HepG2 (cell line): Measurements from ENCODE around the gene LRIG1. TPM values are rescaled to one million over a fixed set of nuclear protein-coding genes. Genes with fewer than 3 reads are reported as not detected.

Source experiments
- ATAC-seq: fragments of 200-7000 bp; cut with Tn5 transposase; 3 replicates; pipeline ENCODE4 v1.9.1; 2020; ENCODE audit warnings: mild to moderate bottlenecking, moderate library complexity
- BruUV-seq: library from RNA; stranded (reverse); fragments of 400-500 nt; replicated peaks from 2 replicates; lab custom pipeline; 2021; lab: Mats Ljungman, UMichigan
- CTCF ChIA-PET: fragments of 300-600 bp; formaldehyde crosslinking; extraction: SDS; loops from one replicate; lab custom pipeline; 2021; ENCODE audit warnings: low total read pairs, inconsistent platforms, low intra/inter-chr PET ratio; lab: Yijun Ruan, JAX
- POLR2A ChIA-PET: fragments of 350-600 bp; sonication (Branson Sonifier 250); formaldehyde crosslinking; loops from one replicate; lab custom pipeline; 2020; ENCODE audit warnings: antibody characterized with exemption, inconsistent platforms; lab: Yijun Ruan, JAX
- DNase-seq: peaks from one replicate; pipeline ENCODE4 v3.0.0-alpha.2; 2015; ENCODE audit warnings: low spot score
- FAIRE-seq: peaks from 3 replicates; lab custom pipeline; 2011; peaks lifted over from hg19 to GRCh38; lab: Jason Lieb, UNC
- H2AFZ ChIP-seq: one replicate; pipeline ENCODE4 v1.6.1; 2011; ENCODE audit warnings: low read length, inconsistent platforms
- H3K27ac ChIP-seq: fragments of 300-600 bp; 3 replicates; pipeline ENCODE4 v1.8.0; 2011; ENCODE audit warnings: mixed run types, mild to moderate bottlenecking, mixed read lengths, low read length, inconsistent platforms; ENCODE audit not compliant: insufficient read depth; ENCODE audit errors: extremely low read length
- H3K27me3 ChIP-seq, 2 experiments: fragments of 200-600 bp in 1 of 2; 2 replicates in 1 of 2; 3 replicates in 1 of 2; pipeline versions ENCODE4 v1.6.0 to v1.8.0; 2011; ENCODE audit warnings: low read length in 2 of 2, mild to moderate bottlenecking in 2 of 2, moderate library complexity in 2 of 2, inconsistent platforms in 1 of 2; ENCODE audit not compliant: insufficient read depth in 2 of 2, control insufficient read depth in 1 of 2
- H3K36me3 ChIP-seq, 2 experiments: fragments of 200-600 bp in 1 of 2; replicated peaks in 1 of 2; 2 replicates in 1 of 2; 3 replicates in 1 of 2; pipeline versions ENCODE4 v1.5.1 to v1.8.0; 2011; ENCODE audit warnings: low read length in 2 of 2, inconsistent platforms in 1 of 2; ENCODE audit not compliant: insufficient read depth in 2 of 2, control insufficient read depth in 1 of 2
- H3K4me1 ChIP-seq: 2 replicates; pipeline ENCODE4 v1.5.1; 2012; ENCODE audit warnings: low read length, inconsistent platforms; ENCODE audit not compliant: insufficient read depth
- H3K4me2 ChIP-seq: 2 replicates; pipeline ENCODE4 v1.6.0; 2011; ENCODE audit warnings: low read depth, low read length, inconsistent platforms
- H3K4me3 ChIP-seq, 3 experiments: fragments of 200-600 bp in 1 of 3; sonication (generic), shearing (Covaris generic) in 1 of 3; replicated peaks in 1 of 3; 2 replicates each; pipeline ENCODE4 v1.5.1; 2011 to 2016; ENCODE audit warnings: low read length in 3 of 3, inconsistent platforms in 2 of 3, low read depth in 2 of 3, mild to moderate bottlenecking in 2 of 3, control low read depth in 1 of 3, mixed read lengths in 1 of 3; ENCODE audit not compliant: insufficient read depth in 1 of 3
- H3K79me2 ChIP-seq: one replicate; pipeline ENCODE4 v1.6.1; 2011; ENCODE audit warnings: low read length, inconsistent platforms; ENCODE audit not compliant: insufficient read depth
- H3K9ac ChIP-seq: 2 replicates; pipeline ENCODE4 v1.6.0; 2011; ENCODE audit warnings: mild to moderate bottlenecking, low read depth, low read length, inconsistent platforms; ENCODE audit not compliant: insufficient read depth
- H3K9me3 ChIP-seq: 2 replicates; pipeline ENCODE4 v1.5.1; 2012; ENCODE audit warnings: mild to moderate bottlenecking, low read length
- H4K20me1 ChIP-seq: 2 replicates; pipeline ENCODE4 v1.6.0; 2011; ENCODE audit warnings: inconsistent platforms, mild to moderate bottlenecking, low read length, moderate library complexity; ENCODE audit not compliant: insufficient read depth
- DPF2 ChIP-seq: sonication (generic); formaldehyde crosslinking; IDR thresholded peaks from 2 replicates; pipeline ENCODE4 v1.4.0; 2020; ENCODE audit warnings: mild to moderate bottlenecking, low read depth, missing genetic modification reagents, borderline replicate concordance
- HNF4A ChIP-seq: sonication (generic); formaldehyde crosslinking; IDR thresholded peaks from 2 replicates; pipeline ENCODE4 v1.4.0; 2020; ENCODE audit warnings: missing genetic modification reagents
- KAT7 ChIP-seq: IDR thresholded peaks from 2 replicates; pipeline ENCODE4 v1.6.1; 2018; ENCODE audit warnings: borderline replicate concordance, missing compliant biosample characterization
- POLR2AphosphoS5 ChIP-seq: IDR thresholded peaks from 2 replicates; pipeline ENCODE4 v1.6.1; 2012; ENCODE audit warnings: low read depth, low read length
- ZBTB20 ChIP-seq: sonication (generic); formaldehyde crosslinking; IDR thresholded peaks from 2 replicates; pipeline ENCODE4 v1.8.1; 2023; ENCODE audit warnings: missing genetic modification reagents, low read depth, mild to moderate bottlenecking, borderline replicate concordance
- ZKSCAN8 ChIP-seq: IDR thresholded peaks from 2 replicates; pipeline ENCODE4 v1.6.1; 2016; ENCODE audit warnings: borderline replicate concordance, missing genetic modification reagents, missing compliant biosample characterization
- ZNF101 ChIP-seq: sonication (generic); formaldehyde crosslinking; IDR thresholded peaks from 2 replicates; pipeline ENCODE4 v1.4.0; 2020; ENCODE audit warnings: mild to moderate bottlenecking, low read depth, missing genetic modification reagents, borderline replicate concordance
- ZNF124 ChIP-seq: sonication (generic); formaldehyde crosslinking; IDR thresholded peaks from 2 replicates; pipeline ENCODE4 v1.4.0; 2020; ENCODE audit warnings: missing genetic modification reagents
- ZNF768 ChIP-seq: sonication (generic); formaldehyde crosslinking; IDR thresholded peaks from 2 replicates; pipeline ENCODE4 v1.4.0; 2020; ENCODE audit warnings: missing genetic modification reagents
- WGBS: methylation state at CpG from one replicate; pipeline ENCODE4 v1.1.6; 2017; ENCODE audit warnings: low lambda C conversion rate; 5-methylcytosine and 5-hydroxymethylcytosine counted together
- in situ Hi-C: cut with HindIII; loops from 2 replicates; pipeline ENCODE4 v1.10.0; 2017; ENCODE audit warnings: low pct_unique_long_range_greater_than_20kb; ENCODE audit not compliant: extremely low pct_ligation_motif_present
- intact Hi-C: fragments of 100-400 bp; cut with micrococcal nuclease; formaldehyde crosslinking; loops from one replicate; pipeline ENCODE4 v1.10.0; 2022; ENCODE audit not compliant: unreplicated experiment
- polyA plus RNA-seq, 8 experiments: library from polyadenylated mRNA; depleted of rRNA in 3 of 8; stranded (reverse) in 7 of 8; unstranded in 1 of 8; fragments of >200 nt; fragmentation: Illumina TruSeq in 4 of 8; extraction: Trizol in 4 of 8; gene quantifications; 2 replicates each; pipeline versions ENCODE4 v1.2.1 to v1.2.3, GENCODE V29; 2011 to 2016; ENCODE audit warnings: low read depth in 4 of 8, missing spikeins in 1 of 8, mixed read lengths in 1 of 8; ENCODE audit not compliant: insufficient read depth in 1 of 8
- total RNA-seq, 5 experiments: library from RNA; depleted of rRNA; stranded (reverse); fragments of >200 nt; fragmentation: Illumina TruSeq; extraction: Trizol; gene quantifications; 2 replicates each; pipeline ENCODE4 v1.2.3, GENCODE V29; 2016; ENCODE audit warnings: low read depth in 1 of 5
- TF ChIP-seq, protein P1 (sequence below): sonication (generic); formaldehyde crosslinking; IDR thresholded peaks from 2 replicates; pipeline ENCODE4 v1.8.1; 2023; ENCODE audit warnings: mild to moderate bottlenecking, moderate library complexity, missing genetic modification reagents
- TF ChIP-seq, protein P2 (sequence below): sonication (generic); formaldehyde crosslinking; IDR thresholded peaks from 2 replicates; pipeline ENCODE4 v1.5.1; 2020; ENCODE audit warnings: mild to moderate bottlenecking, missing genetic modification reagents, borderline replicate concordance
- TF ChIP-seq, protein P3 (sequence below), 2 experiments: sonication (generic) in 1 of 2; formaldehyde crosslinking in 1 of 2; IDR thresholded peaks; 2 replicates each; pipeline versions ENCODE4 v1.5.1 to v1.6.1; 2011 to 2020; ENCODE audit warnings: borderline replicate concordance in 1 of 2, low read depth in 1 of 2, low read length in 1 of 2, mild to moderate bottlenecking in 1 of 2, missing genetic modification reagents in 1 of 2, moderate library complexity in 1 of 2

The LRIG1 gene
- total and polyA plus RNA-seq, 2 of the 13 experiments (the other 11 are each of a cell fraction or from before 2014, with no cell fraction given), result 17.8 to 24.8 TPM

DNA sequence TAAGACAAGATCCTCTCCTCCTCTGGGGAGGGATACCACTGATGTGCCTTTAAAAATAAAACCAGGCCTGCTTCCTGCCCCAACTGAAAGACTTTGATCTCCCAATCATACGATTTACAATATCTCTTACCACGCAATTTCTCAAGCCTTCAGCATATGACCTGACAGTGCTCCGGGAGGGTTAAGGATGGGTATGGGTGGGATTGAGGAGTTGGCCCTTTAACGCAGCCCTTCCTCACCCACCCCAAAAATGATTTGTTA is 67.4 kb downstream of the LRIG1 start (continued):
- TF ChIP-seq, protein P1, sequence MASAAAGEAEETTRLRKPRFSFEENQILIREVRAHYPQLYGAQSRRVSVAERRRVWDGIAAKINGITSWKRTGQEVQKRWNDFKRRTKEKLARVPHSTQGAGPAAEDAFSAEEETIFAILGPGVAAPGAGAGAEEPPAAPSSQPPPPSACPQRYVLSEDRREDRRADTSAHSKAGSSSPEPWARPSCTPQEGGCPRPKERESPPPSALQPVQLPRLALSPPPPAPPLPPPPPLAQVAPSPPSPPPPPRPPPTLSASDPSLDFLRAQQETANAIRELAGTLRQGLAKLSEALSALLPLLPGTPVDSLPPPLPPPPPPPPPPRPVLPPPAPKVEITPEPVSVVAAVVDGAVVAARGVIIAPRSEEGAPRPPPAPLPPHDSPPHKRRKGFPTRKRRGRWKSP (CRISPR knock-in tag), result no peak
- TF ChIP-seq KAT7 (CRISPR knock-in tag) (no peak), POLR2AphosphoS5 (no peak), DPF2 (CRISPR knock-in tag) (no peak), ZNF101 (CRISPR knock-in tag) (no peak), ZNF124 (no peak), ZBTB20 (CRISPR knock-in tag) (no peak), ZKSCAN8 (no peak)
- TF ChIP-seq, protein P2, sequence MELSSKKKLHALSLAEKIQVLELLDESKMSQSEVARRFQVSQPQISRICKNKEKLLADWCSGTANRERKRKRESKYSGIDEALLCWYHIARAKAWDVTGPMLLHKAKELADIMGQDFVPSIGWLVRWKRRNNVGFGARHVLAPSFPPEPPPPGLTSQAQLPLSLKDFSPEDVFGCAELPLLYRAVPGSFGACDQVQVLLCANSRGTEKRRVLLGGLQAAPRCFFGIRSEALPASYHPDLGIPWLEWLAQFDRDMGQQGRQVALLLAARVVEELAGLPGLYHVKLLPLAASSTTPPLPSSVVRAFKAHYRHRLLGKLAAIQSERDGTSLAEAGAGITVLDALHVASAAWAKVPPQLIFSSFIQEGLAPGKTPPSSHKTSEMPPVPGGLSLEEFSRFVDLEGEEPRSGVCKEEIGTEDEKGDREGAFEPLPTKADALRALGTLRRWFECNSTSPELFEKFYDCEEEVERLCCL (CRISPR knock-in tag), result no peak

DNA sequence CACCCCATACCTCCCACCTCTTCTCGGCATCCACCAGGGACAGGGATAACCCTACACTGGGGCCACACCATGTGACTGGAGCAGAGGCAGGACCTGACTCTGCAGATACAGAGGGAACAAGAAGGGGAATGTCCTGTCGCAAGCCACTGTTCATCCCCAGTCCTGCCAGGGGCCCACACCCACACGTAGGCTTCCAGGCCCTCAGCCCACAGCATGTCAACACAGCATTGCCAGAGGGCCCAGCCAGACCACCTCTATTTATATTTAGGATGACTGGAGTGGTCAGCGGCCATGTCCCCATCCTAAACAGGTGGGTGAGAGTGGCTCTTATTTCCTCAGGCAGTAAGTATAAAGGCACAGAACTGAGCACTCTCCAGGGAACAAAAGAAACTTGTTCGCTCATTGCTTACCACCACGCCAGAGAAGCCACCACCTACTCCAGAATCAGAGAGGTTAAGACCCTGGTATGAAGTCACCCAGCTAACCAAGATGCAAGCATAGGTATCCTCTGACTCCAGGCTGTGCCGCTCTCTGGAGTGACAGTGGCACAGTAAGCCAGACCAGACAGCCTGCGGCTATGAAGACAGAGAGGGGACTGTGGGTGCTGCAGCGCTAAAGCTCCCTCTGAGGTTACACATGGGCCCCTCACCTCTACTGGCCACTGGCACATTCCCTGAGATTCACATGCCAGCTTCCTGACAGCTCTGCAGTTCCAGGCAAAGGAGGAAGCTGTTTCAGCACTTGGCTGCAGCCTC is 67.9 kb downstream of the LRIG1 start:
- peaks cover 17% of the 10 kb centered on the region for H3K4me1 ChIP-seq
- no TSS peak for BruUV-seq
- in situ Hi-C loops (no loop called here), intact Hi-C loops (no loop called here)
- H3K36me3 ChIP-seq, result peaks cover 3 to 4% of the 10 kb centered on the region in 2 experiments; a peak in 2 of 5 replicates
- H3K9ac ChIP-seq, result no peak overlapping the region
- no peak overlapping the region for H3K4me2 ChIP-seq
- CTCF ChIA-PET, result no interaction called here
- no peaks in the 10 kb centered on the region for H3K27me3 ChIP-seq
- no peak overlapping the region for H2AFZ ChIP-seq
- H3K9me3 ChIP-seq, result no peaks in the 10 kb centered on the region
- WGBS, result 95% methylated on average over 4 of the region's 9 CpGs
- no peaks in the 10 kb centered on the region for H4K20me1 ChIP-seq
- no peak overlapping the region for H3K4me3 ChIP-seq
- POLR2A ChIA-PET, result no interaction called here
- no peak overlapping the region for H3K27ac ChIP-seq
- H3K79me2 ChIP-seq, result peaks cover 24% of the 10 kb centered on the region
- no peak for DNase-seq
- TF ChIP-seq, protein P3, sequence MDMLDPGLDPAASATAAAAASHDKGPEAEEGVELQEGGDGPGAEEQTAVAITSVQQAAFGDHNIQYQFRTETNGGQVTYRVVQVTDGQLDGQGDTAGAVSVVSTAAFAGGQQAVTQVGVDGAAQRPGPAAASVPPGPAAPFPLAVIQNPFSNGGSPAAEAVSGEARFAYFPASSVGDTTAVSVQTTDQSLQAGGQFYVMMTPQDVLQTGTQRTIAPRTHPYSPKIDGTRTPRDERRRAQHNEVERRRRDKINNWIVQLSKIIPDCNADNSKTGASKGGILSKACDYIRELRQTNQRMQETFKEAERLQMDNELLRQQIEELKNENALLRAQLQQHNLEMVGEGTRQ (IDR thresholded peaks at IDR 0.05; ENCODE audit: low read depth, low read length), result no peak
- TF ChIP-seq, protein P3 (CRISPR knock-in tag; IDR thresholded peaks at IDR 0.05; ENCODE audit: borderline replicate concordance), result no peak
- peak; percentile 78 for TF ChIP-seq ZNF768 (CRISPR knock-in tag)
- no peak for TF ChIP-seq HNF4A
- ATAC-seq, result peak; percentile 19; the same call in 1 of the 3 replicates
- FAIRE-seq, result no peak
